Erythroblast (primary cell): ENCODE results near the gene EEFSEC.

Experiments
- GATA1 ChIP-seq: IDR thresholded peaks from 2 replicates; pipeline ENCODE4 v1.6.1; 2011; ENCODE audit warnings: low read depth, mild to moderate bottlenecking, control low read depth, low read length, moderate library complexity
- POLR2A ChIP-seq: IDR thresholded peaks from 2 replicates; pipeline ENCODE4 v1.6.1; 2011; ENCODE audit warnings: mild to moderate bottlenecking, low read length

DNA sequence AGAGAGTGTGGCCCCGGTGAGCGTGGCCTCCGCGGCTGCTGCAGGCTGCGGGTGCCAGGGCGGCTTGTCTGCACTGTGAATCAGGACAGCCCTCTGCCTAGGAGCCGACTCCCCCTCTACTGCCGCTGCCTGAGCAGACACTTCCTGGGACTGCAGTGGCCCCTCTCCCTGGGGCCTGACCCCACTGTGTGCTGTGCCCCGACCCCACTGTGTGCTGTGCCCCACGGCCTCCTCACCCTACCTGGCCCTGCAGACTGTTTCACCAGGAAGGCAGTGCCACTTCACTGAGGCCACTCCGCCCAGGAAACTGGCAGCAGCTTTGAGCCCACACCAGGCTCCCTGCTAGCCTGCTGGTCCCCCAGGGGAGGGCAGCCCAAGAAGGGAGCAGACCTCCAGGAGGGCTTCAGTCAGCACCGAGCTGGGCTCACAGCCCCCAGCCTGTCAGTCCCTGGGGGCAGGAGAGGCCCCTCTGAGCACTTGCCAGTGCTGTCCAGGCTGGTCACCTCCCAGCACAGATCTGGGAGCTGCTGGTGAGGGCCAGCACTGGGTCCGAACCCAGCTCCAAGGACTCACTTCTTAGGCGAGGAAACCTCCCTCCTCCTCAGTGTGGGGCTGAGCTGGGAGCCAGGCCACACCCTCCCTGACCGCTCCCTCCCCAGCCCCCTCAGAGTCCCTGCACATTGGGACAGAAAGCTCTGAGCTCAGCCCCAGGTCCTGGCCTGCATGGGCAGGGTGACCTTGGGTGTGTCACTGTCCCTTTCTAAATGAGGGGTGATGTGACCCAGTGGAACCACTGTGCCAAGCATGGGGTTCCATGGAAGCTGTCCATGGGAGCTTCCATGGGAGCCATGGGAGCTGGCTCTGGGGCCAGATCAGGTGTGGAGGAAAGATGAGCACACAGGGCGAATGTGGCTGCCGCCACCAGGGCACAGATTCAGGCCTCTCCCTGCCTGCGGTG lies 256.6 kb downstream of the EEFSEC start:
- TF ChIP-seq POLR2A (no peak), GATA1 (no peak)
